ENCODE data around the gene ZNF470. TPM values are rescaled to one million over a fixed set of nuclear protein-coding genes. Genes with fewer than 3 reads are reported as not detected.
A peak's percentile ranks its signal among the peaks of the same experiment; 100 is the strongest.

The ZNF470 gene
- total and polyA plus RNA-seq, 3 experiments from 2014 or later: 2.1 to 3.5 (median 2.5) TPM

- no peaks in the 10 kb centered on the region for H3K36me3 ChIP-seq (ENCODE audit: insufficient read depth, low read length)
- DNase-seq: peak in 1 of 5 donors; percentile 51
- H3K27ac ChIP-seq (ENCODE audit: low read depth, low read length): no peak overlapping the region
- peaks cover 46 to 82% (median 60%) of the 10 kb centered on the region in 5 donors for H3K9me3 Mint-ChIP-seq
- peaks cover 17% of the 10 kb centered on the region for H3K9me3 ChIP-seq (ENCODE audit: low read length)
- H3K4me1 ChIP-seq (ENCODE audit: insufficient read depth, low read length): no peaks in the 10 kb centered on the region
- no peak overlapping the region for H3K27ac Mint-ChIP-seq
- ChIA-PET POLR2A (no interaction called here), CTCF (no interaction called here)
- no peak overlapping the region for H3K4me3 ChIP-seq (ENCODE audit: low read length)
- peaks cover 3 to 23% (median 5%) of the 10 kb centered on the region in 3 donors for H3K36me3 Mint-ChIP-seq
- H3K27me3 ChIP-seq (ENCODE audit: insufficient read depth, low read length, poor library complexity, severe bottlenecking): no peaks in the 10 kb centered on the region
- peaks cover 4 to 5% of the 10 kb centered on the region in 2 donors for H3K27me3 Mint-ChIP-seq
- H3K4me1 Mint-ChIP-seq: no peaks in the 10 kb centered on the region
- H3K4me3 Mint-ChIP-seq: no peak overlapping the region
Observed at GRCh38 chr19:56637976-56638555, 70.8 kb downstream of the ZNF470 start.

Other genes with a start within 250 kb of the ZNF470 start
- gene ZNF582, start 173.9 kb upstream of the ZNF470 start, total RNA-seq: 1 to 10 TPM; 2.1 to 2.6 TPM
- 9.0 TPM for gene ZNF582, start 173.9 kb upstream of the ZNF470 start, polyA plus RNA-seq
- 1 to 10 TPM; 5.3 to 5.9 TPM for gene ZNF583, start 163.1 kb upstream of the ZNF470 start, total RNA-seq
- gene ZNF583, start 163.1 kb upstream of the ZNF470 start, polyA plus RNA-seq: 14.1 TPM
- gene ZNF667, start 90.1 kb upstream of the ZNF470 start, total RNA-seq: under 1 TPM; 0.35 to 0.74 TPM
- 0.54 TPM for gene ZNF667, start 90.1 kb upstream of the ZNF470 start, polyA plus RNA-seq
- gene ZNF471, start 59.6 kb upstream of the ZNF470 start, total RNA-seq: 1 to 10 TPM in 1 of 2 experiments, under 1 TPM in 1; 0.95 to 1.1 TPM
- gene ZNF471, start 59.6 kb upstream of the ZNF470 start, polyA plus RNA-seq: 0.09 TPM
- gene ZFP28, start 28.5 kb upstream of the ZNF470 start, total RNA-seq: 1 to 10 TPM; 3.1 to 3.4 TPM
- 2.7 TPM for gene ZFP28, start 28.5 kb upstream of the ZNF470 start, polyA plus RNA-seq
- gene ZNF71, start 27.8 kb downstream of the ZNF470 start, total RNA-seq: 1 to 10 TPM; 8.2 to 8.4 TPM
- gene ZNF71, start 27.8 kb downstream of the ZNF470 start, polyA plus RNA-seq: 11.8 TPM
- gene SMIM17, start 75.7 kb downstream of the ZNF470 start, total RNA-seq: not detected
- gene SMIM17, start 75.7 kb downstream of the ZNF470 start, polyA plus RNA-seq: not detected
- gene ZNF835, start 104.3 kb downstream of the ZNF470 start, total RNA-seq: 1 to 10 TPM; 4.1 to 4.7 TPM
- gene ZNF835, start 104.3 kb downstream of the ZNF470 start, polyA plus RNA-seq: 1.3 TPM